Mesenchymal stem cell (in vitro differentiated cells and primary cell): Measurements from ENCODE around the gene CYB561D1.
A peak's percentile ranks its signal among the peaks of the same experiment; 100 is the strongest.

ENCODE experiments used
- DNase-seq: peaks from one replicate; pipeline ENCODE4 v3.0.0-alpha.2; 2013
- H2AFZ ChIP-seq: one replicate; pipeline ENCODE4 v1.6.1; 2013; ENCODE audit warnings: low read depth, mild to moderate bottlenecking, control low read depth, inconsistent platforms, low read length, moderate library complexity
- H2AK5ac ChIP-seq: 2 replicates; pipeline ENCODE4 v1.6.1; 2013; ENCODE audit warnings: low read length, moderate library complexity, mild to moderate bottlenecking, inconsistent platforms; ENCODE audit not compliant: severe bottlenecking
- H2BK120ac ChIP-seq: one replicate; pipeline ENCODE4 v1.6.1; 2013; ENCODE audit warnings: low read depth, mild to moderate bottlenecking, inconsistent platforms, low read length, moderate library complexity
- H2BK12ac ChIP-seq, 2 experiments: one replicate each; pipeline ENCODE4 v1.6.1; 2013; ENCODE audit warnings: inconsistent platforms in 2 of 2, low read length in 2 of 2, mild to moderate bottlenecking in 2 of 2, moderate library complexity in 2 of 2, control low read depth in 1 of 2
- H2BK15ac ChIP-seq: one replicate; pipeline ENCODE4 v1.6.1; 2013; ENCODE audit warnings: mild to moderate bottlenecking, low read depth, inconsistent platforms; ENCODE audit not compliant: poor library complexity, severe bottlenecking
- H2BK5ac ChIP-seq: 2 replicates; pipeline ENCODE4 v1.6.1; 2013; ENCODE audit warnings: low read depth, mild to moderate bottlenecking, low read length, control low read depth, inconsistent platforms; ENCODE audit not compliant: poor library complexity, severe bottlenecking
- H3K14ac ChIP-seq, 2 experiments: one replicate each; pipeline ENCODE4 v1.6.1; 2013; ENCODE audit warnings: inconsistent platforms in 2 of 2, low read length in 2 of 2, control low read depth in 1 of 2, mild to moderate bottlenecking in 1 of 2, moderate library complexity in 1 of 2
- H3K18ac ChIP-seq, 2 experiments: one replicate each; pipeline ENCODE4 v1.6.1; 2013; ENCODE audit warnings: inconsistent platforms in 2 of 2, low read length in 2 of 2, control low read depth in 1 of 2, low read depth in 1 of 2, mild to moderate bottlenecking in 1 of 2
- H3K23ac ChIP-seq, 2 experiments: one replicate each; pipeline ENCODE4 v1.6.1; 2013; ENCODE audit warnings: inconsistent platforms in 2 of 2, low read length in 2 of 2, mild to moderate bottlenecking in 2 of 2, moderate library complexity in 2 of 2, control low read depth in 1 of 2
- H3K27ac ChIP-seq: 2 replicates; pipeline ENCODE4 v1.5.1; 2013; ENCODE audit warnings: mild to moderate bottlenecking, moderate library complexity, low read length, control low read depth, inconsistent platforms; ENCODE audit not compliant: poor library complexity, severe bottlenecking
- H3K27me3 ChIP-seq, 2 experiments: 2 replicates each; pipeline versions ENCODE4 v1.6.1 to v1.7.0; 2013; ENCODE audit warnings: low read length in 2 of 2, mild to moderate bottlenecking in 2 of 2, moderate library complexity in 2 of 2, control low read depth in 1 of 2, inconsistent platforms in 1 of 2; ENCODE audit not compliant: control insufficient read depth in 1 of 2, insufficient read depth in 1 of 2
- H3K36me3 ChIP-seq, 2 experiments: 2 replicates each; pipeline versions ENCODE4 v1.6.1 to v1.7.0; 2013; ENCODE audit warnings: low read length in 2 of 2, control low read depth in 1 of 2, inconsistent platforms in 1 of 2, low read depth in 1 of 2, mild to moderate bottlenecking in 1 of 2; ENCODE audit not compliant: insufficient read depth in 2 of 2, control insufficient read depth in 1 of 2
- H3K4ac ChIP-seq, 2 experiments: one replicate each; pipeline ENCODE4 v1.6.1; 2013; ENCODE audit warnings: inconsistent platforms in 2 of 2, low read length in 2 of 2, mild to moderate bottlenecking in 2 of 2, moderate library complexity in 2 of 2, control low read depth in 1 of 2, low read depth in 1 of 2
- H3K4me1 ChIP-seq: 2 replicates; pipeline ENCODE4 v1.6.1; 2013; ENCODE audit warnings: low read depth, low read length, control low read depth; ENCODE audit not compliant: control insufficient read depth, insufficient read depth
- H3K4me2 ChIP-seq: 2 replicates; pipeline ENCODE4 v1.6.1; 2013; ENCODE audit warnings: low read length, mild to moderate bottlenecking, inconsistent platforms; ENCODE audit not compliant: poor library complexity, severe bottlenecking
- H3K4me3 ChIP-seq, 2 experiments: 2 replicates each; pipeline versions ENCODE4 v1.5.1 to v1.7.0; 2013; ENCODE audit warnings: low read length in 2 of 2, mild to moderate bottlenecking in 2 of 2, control low read depth in 1 of 2, low read depth in 1 of 2; ENCODE audit not compliant: insufficient read depth in 1 of 2
- H3K79me1 ChIP-seq: replicated peaks from 2 replicates; pipeline ENCODE4 v1.6.1; 2013; ENCODE audit warnings: mild to moderate bottlenecking, control low read depth, low read length, inconsistent platforms; ENCODE audit not compliant: poor library complexity, severe bottlenecking
- H3K9ac ChIP-seq: 2 replicates; pipeline ENCODE4 v1.7.0; 2013; ENCODE audit warnings: mild to moderate bottlenecking, low read length, moderate library complexity
- H3K9me3 ChIP-seq: 2 replicates; pipeline ENCODE4 v1.7.0; 2013; ENCODE audit warnings: mild to moderate bottlenecking, low read length; ENCODE audit not compliant: control insufficient read depth
- H4K8ac ChIP-seq: one replicate; pipeline ENCODE4 v1.6.1; 2013; ENCODE audit warnings: inconsistent platforms, mild to moderate bottlenecking, low read length, moderate library complexity
- H4K91ac ChIP-seq: one replicate; pipeline ENCODE4 v1.6.1; 2013; ENCODE audit warnings: mild to moderate bottlenecking, low read length, inconsistent platforms
- WGBS: methylation state at CpG from one replicate; pipeline ENCODE4 v1.1.7; 2013; ENCODE audit warnings: mixed read lengths; 5-methylcytosine and 5-hydroxymethylcytosine counted together

The CYB561D1 gene

GRCh38 chr1:109509176-109510134 lies 15.6 kb downstream of the CYB561D1 start, which contains the start of gene AMIGO1:
TSS of gene AMIGO1 (minus strand) at chr1:109509727. CDS start at chr1:109508912, 815 bp downstream.
- Histone ChIP-seq H3K27ac (no peak within 1 kb of the TSS), H3K9ac (peak within 1 kb of the TSS; percentile 80), H3K4me2 (peak within 1 kb of the TSS; percentile 93), H4K91ac (peak within 1 kb of the TSS; percentile 18), H3K4ac (no peak within 1 kb of the TSS), H3K4me3 (peak within 1 kb of the TSS; percentile 75 to 88), H2BK120ac (no peak within 1 kb of the TSS), H4K8ac (peak within 1 kb of the TSS; percentile 12), H3K9me3 (no peaks in the 10 kb centered on the region), H3K18ac (peak within 1 kb of the TSS in 1 of 2 experiments; percentile 21), H2BK5ac (no peak within 1 kb of the TSS), H2BK15ac (peak within 1 kb of the TSS; percentile 17), H3K79me1 (no peaks in the 10 kb centered on the region), H3K14ac (peak within 1 kb of the TSS in 1 of 2 experiments; percentile 63), H3K4me1 (peaks cover 10% of the 10 kb centered on the region), H3K23ac (no peak within 1 kb of the TSS), H2AFZ (peak within 1 kb of the TSS; percentile 86), H3K27me3 (peaks cover 18 to 45% of the 10 kb centered on the region in 2 experiments), H2AK5ac (no peak within 1 kb of the TSS), H2BK12ac (peak within 1 kb of the TSS in 1 of 2 experiments; percentile 19), H3K36me3 (no peaks in the 10 kb centered on the region)
- DNase-seq: peak; percentile 43
- WGBS: 1% methylated on average over 83 of the region's 100 CpGs

- WGBS: 91% methylated on average over 1 of the region's 2 CpGs
- no peaks in the 10 kb centered on the region for H3K79me1 ChIP-seq
- no peak overlapping the region for H3K4me3 ChIP-seq
- no peak overlapping the region for H3K9ac ChIP-seq
- no peak overlapping the region for H3K4me2 ChIP-seq
- H3K36me3 ChIP-seq: no peaks in the 10 kb centered on the region
- no peak overlapping the region for H4K8ac ChIP-seq
- no peak overlapping the region for H3K27ac ChIP-seq
- no peak overlapping the region for H2BK120ac ChIP-seq
- H2BK12ac ChIP-seq: no peak overlapping the region
- H3K4me1 ChIP-seq: peaks cover 12% of the 10 kb centered on the region
- no peak overlapping the region for H2AFZ ChIP-seq
- no peak overlapping the region for H3K14ac ChIP-seq
- no peak overlapping the region for H4K91ac ChIP-seq
- H3K27me3 ChIP-seq: peaks cover 18 to 31% of the 10 kb centered on the region in 2 experiments
- no peak for DNase-seq
- no peak overlapping the region for H3K23ac ChIP-seq
- no peak overlapping the region for H2AK5ac ChIP-seq
- H3K18ac ChIP-seq: no peak overlapping the region
- no peak overlapping the region for H3K4ac ChIP-seq
- no peak overlapping the region for H2BK5ac ChIP-seq
- H2BK15ac ChIP-seq: no peak overlapping the region
- H3K9me3 ChIP-seq: no peaks in the 10 kb centered on the region
These were observed 19.3 kb downstream of the CYB561D1 start for GRCh38 chr1:109513110-109513710.

GRCh38 chr1:109514846-109515245 lies 21.0 kb downstream of the CYB561D1 start:
- H3K23ac ChIP-seq: no peak overlapping the region
- WGBS: 41% methylated on average over 3 of the region's 3 CpGs
- H3K18ac ChIP-seq: no peak overlapping the region
- H2BK15ac ChIP-seq: no peak overlapping the region
- H2AFZ ChIP-seq: no peak overlapping the region
- H2BK5ac ChIP-seq: no peak overlapping the region
- no peak overlapping the region for H3K9ac ChIP-seq
- no peak overlapping the region for H2AK5ac ChIP-seq
- no peaks in the 10 kb centered on the region for H3K79me1 ChIP-seq
- no peak overlapping the region for H3K4me3 ChIP-seq
- no peaks in the 10 kb centered on the region for H3K36me3 ChIP-seq
- peaks cover 18 to 22% of the 10 kb centered on the region in 2 experiments for H3K27me3 ChIP-seq
- no peak overlapping the region for H3K4ac ChIP-seq
- no peak overlapping the region for H4K8ac ChIP-seq
- DNase-seq: no peak
- no peak overlapping the region for H2BK12ac ChIP-seq
- H3K9me3 ChIP-seq: no peaks in the 10 kb centered on the region
- H3K27ac ChIP-seq: no peak overlapping the region
- H3K4me2 ChIP-seq: no peak overlapping the region
- H4K91ac ChIP-seq: no peak overlapping the region
- H3K14ac ChIP-seq: no peak overlapping the region
- peaks cover 8% of the 10 kb centered on the region for H3K4me1 ChIP-seq
- no peak overlapping the region for H2BK120ac ChIP-seq

- WGBS: 80% methylated on average over 4 of the region's 5 CpGs
- no peak for DNase-seq
- H3K27me3 ChIP-seq: peaks cover 8 to 22% of the 10 kb centered on the region in 2 experiments
These were observed 23.0 kb downstream of the CYB561D1 start for GRCh38 chr1:109516872-109517271.

More at GRCh38 chr1:109516872-109517271, 23.0 kb downstream of the CYB561D1 start:
- Histone ChIP-seq H3K4me2 (no peak overlapping the region), H3K79me1 (no peaks in the 10 kb centered on the region), H2AFZ (no peak overlapping the region), H3K4me1 (peaks cover 6% of the 10 kb centered on the region), H2AK5ac (peak overlapping the region; percentile 14), H3K14ac (no peak overlapping the region), H3K23ac (no peak overlapping the region), H3K36me3 (no peaks in the 10 kb centered on the region), H3K4me3 (no peak overlapping the region), H3K4ac (no peak overlapping the region), H2BK15ac (no peak overlapping the region), H3K27ac (no peak overlapping the region), H2BK12ac (no peak overlapping the region), H3K9ac (no peak overlapping the region), H3K18ac (no peak overlapping the region), H4K91ac (no peak overlapping the region), H2BK5ac (no peak overlapping the region), H4K8ac (no peak overlapping the region), H3K9me3 (no peaks in the 10 kb centered on the region), H2BK120ac (no peak overlapping the region)
